D721Med (cell line): ENCODE measurements around the gene DTX4.

Experiments
- DNase-seq: peaks from one replicate; pipeline ENCODE4 v3.0.0; 2011; ENCODE audit warnings: low spot score; ENCODE audit not compliant: insufficient read length
- FAIRE-seq: peaks from 2 replicates; lab custom pipeline; 2011; peaks lifted over from hg19 to GRCh38; lab: Jason Lieb, UNC
- TF ChIP-seq, protein P1 (sequence below): IDR thresholded peaks from 2 replicates; pipeline ENCODE4 v1.5.1; 2012; ENCODE audit warnings: mild to moderate bottlenecking, control low read depth; ENCODE audit not compliant: insufficient read depth; ENCODE audit errors: missing control alignments

DTX4 gene

DNA sequence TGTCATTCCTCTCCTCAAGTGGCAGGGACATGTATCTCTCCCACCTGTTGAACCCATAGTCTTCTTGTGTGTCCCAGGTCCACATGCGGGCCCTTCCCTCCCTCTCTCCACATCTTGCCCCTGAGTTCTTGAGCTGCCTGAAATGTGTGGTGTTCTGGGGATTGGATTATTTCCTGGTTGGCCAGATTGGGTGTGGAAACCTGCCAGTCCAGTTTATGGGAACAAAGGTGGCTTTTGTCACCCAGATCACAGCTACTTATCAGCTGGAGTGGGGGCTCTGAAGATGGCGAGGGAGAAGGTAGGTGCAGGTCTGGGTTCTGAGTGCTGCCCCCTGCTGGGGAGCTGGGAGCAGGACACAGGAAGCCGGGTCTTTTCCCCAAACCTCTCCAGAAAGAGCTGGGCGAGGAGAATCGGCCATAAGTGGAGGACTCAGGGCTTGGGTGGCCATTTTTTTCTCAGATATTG lies 14.2 kb downstream of the DTX4 start:
- TF ChIP-seq, protein P1, sequence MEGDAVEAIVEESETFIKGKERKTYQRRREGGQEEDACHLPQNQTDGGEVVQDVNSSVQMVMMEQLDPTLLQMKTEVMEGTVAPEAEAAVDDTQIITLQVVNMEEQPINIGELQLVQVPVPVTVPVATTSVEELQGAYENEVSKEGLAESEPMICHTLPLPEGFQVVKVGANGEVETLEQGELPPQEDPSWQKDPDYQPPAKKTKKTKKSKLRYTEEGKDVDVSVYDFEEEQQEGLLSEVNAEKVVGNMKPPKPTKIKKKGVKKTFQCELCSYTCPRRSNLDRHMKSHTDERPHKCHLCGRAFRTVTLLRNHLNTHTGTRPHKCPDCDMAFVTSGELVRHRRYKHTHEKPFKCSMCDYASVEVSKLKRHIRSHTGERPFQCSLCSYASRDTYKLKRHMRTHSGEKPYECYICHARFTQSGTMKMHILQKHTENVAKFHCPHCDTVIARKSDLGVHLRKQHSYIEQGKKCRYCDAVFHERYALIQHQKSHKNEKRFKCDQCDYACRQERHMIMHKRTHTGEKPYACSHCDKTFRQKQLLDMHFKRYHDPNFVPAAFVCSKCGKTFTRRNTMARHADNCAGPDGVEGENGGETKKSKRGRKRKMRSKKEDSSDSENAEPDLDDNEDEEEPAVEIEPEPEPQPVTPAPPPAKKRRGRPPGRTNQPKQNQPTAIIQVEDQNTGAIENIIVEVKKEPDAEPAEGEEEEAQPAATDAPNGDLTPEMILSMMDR, result peak; percentile 38
- FAIRE-seq (no peak), DNase-seq (no peak)

DNA sequence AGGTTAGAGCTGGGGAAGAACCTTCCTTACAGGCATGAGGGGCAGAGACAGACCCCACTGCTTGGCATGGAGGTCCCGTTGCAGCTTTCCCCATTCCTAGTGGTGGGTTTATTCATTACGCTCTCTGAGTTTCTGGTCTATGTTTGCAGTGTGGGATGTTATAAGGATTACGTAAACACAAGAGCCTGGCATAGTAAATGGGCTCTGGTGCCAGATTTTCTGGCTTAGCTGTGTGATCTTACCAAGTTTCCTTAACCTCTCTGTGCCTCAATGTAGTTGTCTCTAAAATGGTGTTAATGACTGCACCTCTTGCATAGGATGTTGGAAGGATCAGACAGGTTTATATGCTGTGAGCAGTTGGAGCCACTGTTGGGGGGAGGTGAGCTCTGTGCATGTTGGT lies 15.1 kb downstream of the DTX4 start:
- DNase-seq (no peak), FAIRE-seq (no peak)
- TF ChIP-seq, protein P1, result no peak

DNA sequence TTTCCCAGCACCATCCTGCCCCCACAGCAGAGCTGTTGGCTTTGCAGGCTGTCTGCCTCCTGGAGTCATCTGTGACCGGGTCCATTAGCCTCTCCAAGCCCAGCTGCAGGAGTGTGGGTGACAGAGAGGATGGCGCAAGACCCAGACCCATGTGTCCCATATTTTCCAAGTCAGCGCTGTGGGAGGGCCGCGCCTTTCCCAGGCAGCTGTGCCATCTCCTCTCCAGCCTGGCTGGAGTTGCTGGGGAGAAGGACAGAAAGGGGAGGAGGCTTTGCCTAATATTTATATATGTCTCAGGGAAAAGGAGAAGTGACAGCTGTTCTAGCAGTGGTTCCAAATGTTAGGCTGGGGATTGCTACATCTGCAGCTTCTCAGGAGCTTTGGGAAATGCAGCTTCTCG lies 15.7 kb downstream of the DTX4 start:
- TF ChIP-seq, protein P1, result no peak
- FAIRE-seq (no peak), DNase-seq (no peak)

DNA sequence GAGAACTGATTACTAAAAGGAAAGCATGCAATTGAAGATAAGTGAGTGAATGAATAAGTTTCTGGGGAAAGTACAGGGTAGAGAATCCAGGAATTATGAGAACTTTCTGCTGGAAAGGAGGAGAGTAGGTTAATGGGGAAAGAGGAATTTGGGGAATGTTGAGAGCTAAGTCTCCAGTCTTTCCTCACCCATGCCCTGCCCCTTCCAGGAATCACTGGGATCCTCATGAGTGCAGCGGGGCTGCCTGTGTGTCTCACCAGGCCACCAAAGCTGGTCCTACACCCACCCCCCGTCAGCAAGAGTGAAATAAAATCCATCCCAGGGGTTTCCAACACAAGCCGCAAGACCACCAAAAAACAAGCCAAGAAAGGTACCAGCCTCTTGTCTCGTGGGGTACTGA lies 17.0 kb downstream of the DTX4 start:
- FAIRE-seq, result no peak
- TF ChIP-seq, protein P1, result no peak
- DNase-seq, result no peak

DNA sequence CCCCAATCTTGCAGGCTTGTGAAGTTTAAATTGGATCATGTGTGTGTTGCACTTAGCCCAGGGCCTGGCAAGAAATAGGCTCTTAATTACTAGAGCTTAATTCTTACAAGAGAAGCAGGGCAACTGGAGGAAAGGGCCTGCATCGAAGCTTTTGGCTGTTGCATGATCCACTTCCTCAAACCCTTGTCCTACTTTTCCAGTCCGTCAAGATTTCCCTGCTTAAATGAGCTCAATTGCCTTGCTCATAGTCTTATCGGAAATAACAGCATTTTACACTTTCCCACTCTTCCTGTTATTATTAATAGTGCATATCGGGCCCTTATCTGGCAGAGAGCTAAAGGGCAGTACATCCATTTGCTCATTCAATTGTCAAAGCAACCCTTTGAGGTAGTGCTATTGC lies 18.1 kb downstream of the DTX4 start:
- TF ChIP-seq, protein P1, result no peak
- FAIRE-seq (no peak), DNase-seq (no peak)

DNA sequence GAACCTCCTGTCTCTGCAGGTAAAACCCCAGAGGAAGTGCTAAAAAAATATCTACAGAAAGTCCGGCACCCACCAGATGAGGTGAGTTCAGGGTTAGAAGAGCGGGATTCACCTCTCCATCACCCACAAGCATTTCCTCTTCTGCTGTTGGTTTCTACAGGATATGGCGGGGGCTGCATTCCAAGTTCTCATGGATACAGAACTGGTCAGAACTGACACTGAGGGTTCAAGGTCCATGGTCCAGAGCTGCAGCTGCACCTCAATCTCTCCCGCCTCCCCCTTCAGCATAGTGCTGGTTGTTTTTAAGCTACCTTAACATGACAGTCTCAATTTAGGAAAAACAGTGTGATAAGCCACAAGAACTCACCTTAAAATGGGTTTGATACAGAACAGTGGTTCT lies 19.2 kb downstream of the DTX4 start:
- TF ChIP-seq, protein P1, result no peak
- FAIRE-seq, result no peak
- DNase-seq, result no peak

DNA sequence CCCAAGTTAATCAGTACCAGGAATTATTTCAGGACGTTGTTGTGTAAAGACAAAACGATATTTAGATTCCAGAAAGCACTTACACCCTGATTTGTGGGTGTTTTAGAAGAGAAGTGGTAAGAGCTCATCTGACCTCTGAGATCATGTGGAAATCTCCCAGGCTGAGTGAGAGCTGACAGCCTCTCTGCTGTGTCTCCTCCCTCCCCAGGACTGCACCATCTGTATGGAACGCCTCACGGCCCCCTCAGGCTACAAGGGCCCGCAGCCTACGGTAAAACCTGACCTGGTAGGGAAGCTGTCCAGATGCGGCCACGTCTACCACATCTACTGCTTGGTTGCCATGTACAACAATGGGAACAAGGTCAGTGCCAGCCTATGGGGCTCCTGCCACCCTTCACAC lies 20.0 kb downstream of the DTX4 start:
- FAIRE-seq (no peak), DNase-seq (no peak)
- TF ChIP-seq, protein P1, result no peak
